Activated naive CD8-positive, alpha-beta T cell treated with anti-CD3 and anti-CD28 coated beads for 36 hours (primary cell): Measurements from ENCODE around the gene CDC42EP4. TPM values are rescaled to one million over a fixed set of nuclear protein-coding genes. Genes with fewer than 3 reads are reported as not detected.

Experiments used
- DNase-seq: peaks from one replicate; pipeline ENCODE4 v3.0.0; 2021
- H3K27ac Mint-ChIP-seq: one replicate; pipeline ENCODE4 v1.8.0; 2022; ENCODE audit warnings: mild to moderate bottlenecking, moderate library complexity, mixed read lengths
- H3K27me3 Mint-ChIP-seq: one replicate; pipeline ENCODE4 v1.8.0; 2022; ENCODE audit warnings: mild to moderate bottlenecking, mixed read lengths
- H3K36me3 Mint-ChIP-seq: one replicate; pipeline ENCODE4 v1.8.0; 2021; ENCODE audit warnings: mild to moderate bottlenecking, mixed read lengths
- H3K4me1 Mint-ChIP-seq: one replicate; pipeline ENCODE4 v1.8.0; 2021; ENCODE audit warnings: mixed read lengths
- H3K4me3 Mint-ChIP-seq: one replicate; pipeline ENCODE4 v1.8.0; 2022; ENCODE audit warnings: mild to moderate bottlenecking, moderate library complexity, mixed read lengths
- H3K9me3 Mint-ChIP-seq: one replicate; pipeline ENCODE4 v1.8.0; 2022; ENCODE audit warnings: mixed read lengths
- total RNA-seq, 2 experiments: library from RNA; stranded (reverse); gene quantifications; one replicate each; pipeline ENCODE4 v1.2.3, GENCODE V29; 2021

Gene CDC42EP4
- total RNA-seq, 2 experiments from 2014 or later: 0.56 to 0.98 TPM

GRCh38 chr17:73348829-73349095 lies 37.0 kb upstream of the CDC42EP4 start:
- DNase-seq: no peak
- no peaks in the 10 kb centered on the region for H3K4me1 Mint-ChIP-seq
- H3K9me3 Mint-ChIP-seq: no peaks in the 10 kb centered on the region
- H3K27me3 Mint-ChIP-seq: no peaks in the 10 kb centered on the region
- H3K27ac Mint-ChIP-seq: no peak overlapping the region
- no peak overlapping the region for H3K4me3 Mint-ChIP-seq
- no peaks in the 10 kb centered on the region for H3K36me3 Mint-ChIP-seq

GRCh38 chr17:73348018-73348828 lies 36.4 kb upstream of the CDC42EP4 start:
- Mint-ChIP-seq H3K4me3 (no peak overlapping the region), H3K27me3 (no peaks in the 10 kb centered on the region), H3K36me3 (no peaks in the 10 kb centered on the region), H3K9me3 (no peaks in the 10 kb centered on the region), H3K4me1 (no peaks in the 10 kb centered on the region), H3K27ac (no peak overlapping the region)
- no peak for DNase-seq

- H3K4me1 Mint-ChIP-seq: no peaks in the 10 kb centered on the region
- H3K36me3 Mint-ChIP-seq: no peaks in the 10 kb centered on the region
- H3K27ac Mint-ChIP-seq: no peak overlapping the region
- H3K27me3 Mint-ChIP-seq: no peaks in the 10 kb centered on the region
- DNase-seq: no peak
- no peaks in the 10 kb centered on the region for H3K9me3 Mint-ChIP-seq
- no peak overlapping the region for H3K4me3 Mint-ChIP-seq
These were observed 35.5 kb upstream of the CDC42EP4 start for GRCh38 chr17:73347351-73347750.

GRCh38 chr17:73346501-73347162 lies 34.8 kb upstream of the CDC42EP4 start:
- Mint-ChIP-seq H3K27ac (no peak overlapping the region), H3K36me3 (no peaks in the 10 kb centered on the region), H3K4me3 (no peak overlapping the region), H3K27me3 (no peaks in the 10 kb centered on the region), H3K4me1 (no peaks in the 10 kb centered on the region), H3K9me3 (no peaks in the 10 kb centered on the region)
- no peak for DNase-seq

GRCh38 chr17:73343739-73344454 lies 32.1 kb upstream of the CDC42EP4 start:
- no peak overlapping the region for H3K27ac Mint-ChIP-seq
- H3K9me3 Mint-ChIP-seq: no peaks in the 10 kb centered on the region
- H3K27me3 Mint-ChIP-seq: no peaks in the 10 kb centered on the region
- no peak overlapping the region for H3K4me3 Mint-ChIP-seq
- no peaks in the 10 kb centered on the region for H3K36me3 Mint-ChIP-seq
- DNase-seq: no peak
- no peaks in the 10 kb centered on the region for H3K4me1 Mint-ChIP-seq

GRCh38 chr17:73343168-73343634 lies 31.4 kb upstream of the CDC42EP4 start:
- H3K27ac Mint-ChIP-seq: no peak overlapping the region
- no peaks in the 10 kb centered on the region for H3K9me3 Mint-ChIP-seq
- H3K27me3 Mint-ChIP-seq: no peaks in the 10 kb centered on the region
- H3K36me3 Mint-ChIP-seq: no peaks in the 10 kb centered on the region
- H3K4me3 Mint-ChIP-seq: no peak overlapping the region
- DNase-seq: no peak
- no peaks in the 10 kb centered on the region for H3K4me1 Mint-ChIP-seq

- Mint-ChIP-seq H3K9me3 (no peaks in the 10 kb centered on the region), H3K27ac (no peak overlapping the region), H3K4me3 (no peak overlapping the region), H3K27me3 (no peaks in the 10 kb centered on the region), H3K4me1 (no peaks in the 10 kb centered on the region), H3K36me3 (no peaks in the 10 kb centered on the region)
- no peak for DNase-seq
These were observed 30.9 kb upstream of the CDC42EP4 start for GRCh38 chr17:73342541-73343167.

GRCh38 chr17:73342050-73342522 lies 30.3 kb upstream of the CDC42EP4 start:
- no peaks in the 10 kb centered on the region for H3K36me3 Mint-ChIP-seq
- H3K27me3 Mint-ChIP-seq: no peaks in the 10 kb centered on the region
- no peak overlapping the region for H3K27ac Mint-ChIP-seq
- no peaks in the 10 kb centered on the region for H3K9me3 Mint-ChIP-seq
- H3K4me1 Mint-ChIP-seq: no peaks in the 10 kb centered on the region
- no peak for DNase-seq
- no peak overlapping the region for H3K4me3 Mint-ChIP-seq

GRCh38 chr17:73341350-73342049 lies 29.7 kb upstream of the CDC42EP4 start:
- Mint-ChIP-seq H3K27me3 (no peaks in the 10 kb centered on the region), H3K27ac (no peak overlapping the region), H3K36me3 (no peaks in the 10 kb centered on the region), H3K4me1 (no peaks in the 10 kb centered on the region), H3K4me3 (no peak overlapping the region), H3K9me3 (no peaks in the 10 kb centered on the region)
- no peak for DNase-seq

GRCh38 chr17:73340093-73340596 lies 28.3 kb upstream of the CDC42EP4 start:
- no peaks in the 10 kb centered on the region for H3K9me3 Mint-ChIP-seq

GRCh38 chr17:73338566-73339197 lies 26.9 kb upstream of the CDC42EP4 start:
- no peaks in the 10 kb centered on the region for H3K9me3 Mint-ChIP-seq
- no peaks in the 10 kb centered on the region for H3K4me1 Mint-ChIP-seq
- H3K36me3 Mint-ChIP-seq: no peaks in the 10 kb centered on the region
- no peak for DNase-seq
- no peak overlapping the region for H3K4me3 Mint-ChIP-seq
- H3K27ac Mint-ChIP-seq: no peak overlapping the region
- no peaks in the 10 kb centered on the region for H3K27me3 Mint-ChIP-seq

More at GRCh38 chr17:73340093-73340596, 28.3 kb upstream of the CDC42EP4 start:
- no peak for DNase-seq
- Mint-ChIP-seq H3K27me3 (no peaks in the 10 kb centered on the region), H3K4me1 (no peaks in the 10 kb centered on the region), H3K36me3 (no peaks in the 10 kb centered on the region), H3K27ac (no peak overlapping the region), H3K4me3 (no peak overlapping the region)

- Mint-ChIP-seq H3K27ac (no peak overlapping the region), H3K27me3 (no peaks in the 10 kb centered on the region), H3K4me1 (no peaks in the 10 kb centered on the region), H3K9me3 (no peaks in the 10 kb centered on the region), H3K4me3 (no peak overlapping the region), H3K36me3 (no peaks in the 10 kb centered on the region)
- DNase-seq: no peak
These were observed 26.3 kb upstream of the CDC42EP4 start for GRCh38 chr17:73338050-73338521.

- Mint-ChIP-seq H3K27me3 (no peaks in the 10 kb centered on the region), H3K4me3 (no peak overlapping the region), H3K4me1 (no peaks in the 10 kb centered on the region), H3K9me3 (no peaks in the 10 kb centered on the region), H3K36me3 (no peaks in the 10 kb centered on the region), H3K27ac (no peak overlapping the region)
- no peak for DNase-seq
These were observed 25.5 kb upstream of the CDC42EP4 start for GRCh38 chr17:73337330-73337710.
